ENCODE results near the gene RNF169. TPM values are rescaled to one million over a fixed set of nuclear protein-coding genes. Genes with fewer than 3 reads are reported as not detected.

RNF169 gene
- total and polyA plus RNA-seq, 2 of the 13 experiments (the other 11 are each of a cell fraction or from before 2014, with no cell fraction given): 5.3 to 14.2 TPM

- no peak for TF ChIP-seq TFDP2 (CRISPR knock-in tag; IDR thresholded peaks at IDR 0.05)
- TF ChIP-seq ZFX (CRISPR knock-in tag; IDR thresholded peaks at IDR 0.05; ENCODE audit: low read depth): no peak
- no peak for TF ChIP-seq MYNN (CRISPR knock-in tag; IDR thresholded peaks at IDR 0.05; ENCODE audit: low read depth)
- no peak for TF ChIP-seq MXD1 (CRISPR knock-in tag; IDR thresholded peaks at IDR 0.05)
- TF ChIP-seq ZNF672 (CRISPR knock-in tag; IDR thresholded peaks at IDR 0.05): no peak
- no peak for TF ChIP-seq HMG20B (CRISPR knock-in tag; conservative IDR thresholded peaks at IDR 0.05)
Measured at GRCh38 chr11:74863410-74863809, 114.8 kb downstream of the RNF169 start (continued).

- H3K4me2 ChIP-seq (ENCODE audit: low read depth, low read length): no peak overlapping the region
- ATAC-seq (no peak), DNase-seq (ENCODE audit: low spot score) (no peak), FAIRE-seq (no peak)
- no TSS peak for BruUV-seq (replicated peaks)
- H3K4me1 ChIP-seq (ENCODE audit: insufficient read depth, low read length): no peaks in the 10 kb centered on the region
- H3K4me3 ChIP-seq (replicated peaks in 1 of 3; ENCODE audit: insufficient read depth in 1 of 3, low read depth in 2 of 3, low read length in 3 of 3): no peak overlapping the region
- H2AFZ ChIP-seq (ENCODE audit: low read length): no peak overlapping the region
- no peak overlapping the region for H3K27ac ChIP-seq (ENCODE audit: extremely low read length, insufficient read depth, low read length)
- no peak overlapping the region for H3K9ac ChIP-seq (ENCODE audit: insufficient read depth, low read depth, low read length)
- in situ Hi-C loops (cut with HindIII; ENCODE audit: extremely low pct_ligation_motif_present, low pct_unique_long_range_greater_than_20kb): no loop called here
- no peaks in the 10 kb centered on the region for H4K20me1 ChIP-seq (ENCODE audit: insufficient read depth, low read length)
- H3K36me3 ChIP-seq (replicated peaks in 1 of 2; ENCODE audit: control insufficient read depth in 1 of 2, insufficient read depth in 2 of 2, low read length in 2 of 2): peaks cover 5 to 39% of the 10 kb centered on the region in 2 experiments; a peak in 4 of 5 replicates
- peaks cover 49% of the 10 kb centered on the region for H3K9me3 ChIP-seq (ENCODE audit: low read length)
- CTCF ChIA-PET (ENCODE audit: low intra/inter-chr PET ratio, low total read pairs): no interaction called here
- TF ChIP-seq NFAT5 (CRISPR knock-in tag; IDR thresholded peaks at IDR 0.05) (no peak), ZNF160 (CRISPR knock-in tag; IDR thresholded peaks at IDR 0.05) (peak; percentile 98), ZNF607 (CRISPR knock-in tag; IDR thresholded peaks at IDR 0.05; ENCODE audit: borderline replicate concordance) (no peak), ZNF232 (CRISPR knock-in tag; IDR thresholded peaks at IDR 0.05; ENCODE audit: borderline replicate concordance) (no peak), ZNF446 (CRISPR knock-in tag; IDR thresholded peaks at IDR 0.05) (no peak), FOXO1 (CRISPR knock-in tag; IDR thresholded peaks at IDR 0.05) (no peak)
- H3K79me2 ChIP-seq (ENCODE audit: insufficient read depth, low read length): no peaks in the 10 kb centered on the region
- no peaks in the 10 kb centered on the region for H3K27me3 ChIP-seq (ENCODE audit: control insufficient read depth in 1 of 2, insufficient read depth in 2 of 2, low read length in 2 of 2)
- POLR2A ChIA-PET: no interaction called here
- intact Hi-C loops (cut with micrococcal nuclease; ENCODE audit: unreplicated experiment): no loop called here
Measured at GRCh38 chr11:74866557-74866956, 117.9 kb downstream of the RNF169 start.

Measured in HepG2 (cell line).